Measurements from ENCODE around the gene SOWAHB. TPM values are rescaled to one million over a fixed set of nuclear protein-coding genes. Genes with fewer than 3 reads are reported as not detected.
A peak's percentile ranks its signal among the peaks of the same experiment; 100 is the strongest.

SOWAHB gene
- total RNA-seq, 6 donors from 2014 or later: 1.3 to 8.4 (median 3.4) TPM

DNA sequence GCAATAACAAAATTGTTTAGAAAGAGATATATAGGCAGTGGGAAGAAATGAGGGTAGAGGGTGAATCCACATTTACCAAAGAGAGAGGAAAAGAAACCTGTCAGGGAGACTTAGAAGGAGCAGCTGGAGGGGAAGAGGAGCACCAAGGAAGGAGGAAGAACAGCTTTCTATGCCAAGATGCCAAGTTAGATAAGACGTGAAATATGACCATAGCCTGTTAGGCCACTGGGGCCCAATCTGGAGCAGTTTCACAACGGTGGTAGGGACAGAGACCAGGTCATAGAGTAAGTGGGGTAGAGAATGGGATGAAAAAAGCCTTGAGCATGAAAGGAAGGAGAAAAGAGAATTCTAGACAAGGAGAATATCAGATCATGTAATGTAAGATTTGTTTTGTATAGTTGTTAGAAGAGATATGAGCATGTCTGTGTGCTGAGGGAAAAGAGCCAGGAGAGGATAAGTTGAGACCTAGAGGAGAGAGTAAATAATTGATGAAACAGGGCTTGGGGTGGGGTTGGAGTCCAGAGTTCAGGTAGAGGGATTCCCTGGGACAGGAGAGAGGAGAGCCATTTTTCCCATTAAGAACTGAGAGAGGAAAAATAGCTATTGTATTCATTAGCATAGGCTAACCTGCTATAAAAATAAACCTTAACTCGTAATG is 4.4 kb upstream of the SOWAHB start:
- peaks cover 9 to 14% (median 12%) of the 10 kb centered on the region in 4 donors for H3K4me1 ChIP-seq
- TF ChIP-seq POLR2AphosphoS5 (IDR thresholded peaks at IDR 0.05) (no peak), POLR2A (IDR thresholded peaks at IDR 0.05) (no peak), EP300 (IDR thresholded peaks at IDR 0.05) (no peak)
- TF ChIP-seq, protein P1, sequence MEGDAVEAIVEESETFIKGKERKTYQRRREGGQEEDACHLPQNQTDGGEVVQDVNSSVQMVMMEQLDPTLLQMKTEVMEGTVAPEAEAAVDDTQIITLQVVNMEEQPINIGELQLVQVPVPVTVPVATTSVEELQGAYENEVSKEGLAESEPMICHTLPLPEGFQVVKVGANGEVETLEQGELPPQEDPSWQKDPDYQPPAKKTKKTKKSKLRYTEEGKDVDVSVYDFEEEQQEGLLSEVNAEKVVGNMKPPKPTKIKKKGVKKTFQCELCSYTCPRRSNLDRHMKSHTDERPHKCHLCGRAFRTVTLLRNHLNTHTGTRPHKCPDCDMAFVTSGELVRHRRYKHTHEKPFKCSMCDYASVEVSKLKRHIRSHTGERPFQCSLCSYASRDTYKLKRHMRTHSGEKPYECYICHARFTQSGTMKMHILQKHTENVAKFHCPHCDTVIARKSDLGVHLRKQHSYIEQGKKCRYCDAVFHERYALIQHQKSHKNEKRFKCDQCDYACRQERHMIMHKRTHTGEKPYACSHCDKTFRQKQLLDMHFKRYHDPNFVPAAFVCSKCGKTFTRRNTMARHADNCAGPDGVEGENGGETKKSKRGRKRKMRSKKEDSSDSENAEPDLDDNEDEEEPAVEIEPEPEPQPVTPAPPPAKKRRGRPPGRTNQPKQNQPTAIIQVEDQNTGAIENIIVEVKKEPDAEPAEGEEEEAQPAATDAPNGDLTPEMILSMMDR (IDR thresholded peaks at IDR 0.05): no peak
- ATAC-seq (ENCODE audit: low FRiP score in 2 of 2) (no peak), DNase-seq (no peak)
- 61 to 62% methylated on average over 3 of the region's 3 CpGs for WGBS, 2 donors
- no peaks in the 10 kb centered on the region for H3K36me3 ChIP-seq
- H3K27ac ChIP-seq: no peak overlapping the region
- no peak overlapping the region for H3K4me3 ChIP-seq
- peaks cover 0 to 8% (median 4%) of the 10 kb centered on the region in 4 donors for H3K27me3 ChIP-seq
- no peaks in the 10 kb centered on the region for H3K9me3 ChIP-seq

DNA sequence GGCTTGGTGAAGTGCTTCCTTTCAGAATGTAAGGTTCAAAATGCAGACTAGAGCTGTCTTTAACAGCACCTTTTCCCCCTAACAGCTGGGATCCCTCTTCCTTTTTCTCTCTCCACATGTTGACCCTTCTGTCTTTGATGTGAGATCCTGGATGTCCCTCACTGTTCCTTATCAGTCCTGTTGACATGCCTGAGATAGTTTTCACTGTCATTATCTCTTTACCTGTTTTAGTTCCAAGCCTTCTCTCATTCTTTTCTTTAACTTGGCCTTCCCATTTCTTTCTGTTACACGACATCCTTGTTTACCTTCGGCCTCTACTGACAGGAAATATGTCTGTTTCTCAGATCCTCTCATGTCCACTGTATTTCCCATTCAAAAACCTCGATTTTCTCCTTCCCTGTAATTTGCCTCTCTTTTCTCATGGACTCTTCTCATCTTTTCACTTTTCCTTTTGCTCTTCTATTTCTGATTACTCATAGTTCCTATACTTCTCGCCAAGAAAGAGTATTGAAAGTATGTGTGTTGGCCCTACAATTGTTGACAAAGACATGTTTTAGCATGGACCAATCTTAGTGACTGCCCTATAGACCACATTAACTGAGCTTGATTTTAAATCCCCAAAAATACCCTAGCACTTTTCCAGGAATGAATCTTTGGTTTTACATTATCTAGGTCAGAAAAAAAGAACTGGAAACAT is 1.2 kb upstream of the SOWAHB start:
- Histone ChIP-seq H3K36me3 (no peaks in the 10 kb centered on the region), H3K9me3 (no peaks in the 10 kb centered on the region), H3K27ac (no peak overlapping the region), H3K4me1 (peaks cover 15 to 25% (median 23%) of the 10 kb centered on the region in 4 donors), H3K4me3 (no peak overlapping the region), H3K27me3 (peaks cover 0 to 22% (median 9%) of the 10 kb centered on the region in 4 donors)
- no peak for DNase-seq
- no peak for ATAC-seq (ENCODE audit: low FRiP score in 2 of 2)
- 65 to 78% methylated on average over 4 of the region's 4 CpGs for WGBS, 2 donors
- TF ChIP-seq POLR2AphosphoS5 (IDR thresholded peaks at IDR 0.05): no peak

DNA sequence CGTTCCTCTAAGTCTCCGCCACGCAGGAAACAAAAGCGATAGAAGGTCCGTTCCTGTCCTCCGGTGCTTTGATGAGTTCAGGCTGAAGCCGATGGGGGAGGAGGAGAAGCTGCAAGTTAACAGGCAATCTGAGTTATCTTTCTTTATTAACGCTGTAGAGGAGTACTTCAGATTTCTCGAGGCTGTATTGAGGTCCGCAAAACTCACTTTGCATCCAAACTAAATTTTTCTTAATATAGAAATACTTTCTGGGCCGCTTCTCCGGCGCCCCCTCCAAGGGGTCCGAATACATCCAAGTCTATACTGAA is 395 bp upstream of the SOWAHB start:
- ATAC-seq (ENCODE audit: low FRiP score in 2 of 2): no peak
- no peak for TF ChIP-seq EP300 (IDR thresholded peaks at IDR 0.05)
- TF ChIP-seq, protein P1 (IDR thresholded peaks at IDR 0.05): no peak
- TF ChIP-seq POLR2A (IDR thresholded peaks at IDR 0.05): no peak
- no peak for TF ChIP-seq POLR2AphosphoS5 (IDR thresholded peaks at IDR 0.05)
- no peak for DNase-seq
- H3K9me3 ChIP-seq: no peaks in the 10 kb centered on the region
- WGBS, 2 donors: 13% methylated on average over 14 of the region's 14 CpGs
- no peaks in the 10 kb centered on the region for H3K36me3 ChIP-seq
- peaks cover 0 to 22% (median 9%) of the 10 kb centered on the region in 4 donors for H3K27me3 ChIP-seq
- peak overlapping the region in 3 of 4 donors; percentile 55 to 67 (median 56) for H3K4me3 ChIP-seq
- peak overlapping the region; percentile 57 to 79 (median 74) for H3K27ac ChIP-seq
- peaks cover 15 to 25% (median 23%) of the 10 kb centered on the region in 4 donors for H3K4me1 ChIP-seq

DNA sequence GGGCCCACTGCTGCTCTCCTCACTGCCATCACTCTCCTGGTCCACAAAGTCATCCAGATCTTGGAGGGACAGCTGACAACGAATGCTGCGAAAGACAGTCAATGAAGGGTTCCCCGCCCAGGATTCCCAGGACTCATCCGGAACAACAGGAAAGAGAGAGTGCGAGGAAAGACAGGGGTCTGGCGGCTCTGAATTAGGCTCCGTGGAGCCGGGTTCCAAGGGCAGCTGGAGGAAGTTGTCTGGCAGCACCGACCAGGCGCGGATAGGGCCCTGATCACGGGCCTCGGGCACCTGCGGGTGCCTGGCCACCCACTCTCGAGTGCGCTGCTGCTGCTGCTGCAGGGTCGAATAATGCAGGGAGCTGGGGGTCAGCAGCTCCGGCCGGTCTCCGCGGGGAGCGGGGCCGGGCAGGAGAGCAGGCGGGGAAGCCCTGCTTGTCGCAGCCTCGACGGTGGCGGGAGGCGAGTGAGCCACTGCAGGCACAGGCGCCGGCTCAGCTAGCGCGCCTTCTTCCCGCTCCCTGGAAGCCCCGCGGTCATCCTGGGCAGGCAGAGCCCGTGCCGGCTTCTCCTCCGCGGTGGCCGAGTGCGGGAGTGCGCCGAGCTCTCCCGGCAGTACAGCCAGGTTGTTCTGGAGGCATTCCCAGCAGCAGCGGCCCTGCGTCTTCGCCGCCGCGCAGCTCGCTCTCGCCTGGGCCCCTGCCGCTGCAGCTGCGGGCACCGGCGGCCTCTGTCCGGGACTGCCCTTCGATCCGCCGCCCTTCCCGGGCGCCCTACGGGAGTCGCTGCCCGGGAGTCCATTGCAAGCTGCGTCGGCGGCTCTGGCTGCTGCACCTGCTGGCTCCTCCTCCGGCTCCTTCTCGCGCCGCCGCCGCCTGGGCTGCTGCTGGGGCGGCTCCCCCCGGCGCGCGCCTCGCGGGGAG is 1.1 kb downstream of the SOWAHB start:
- ATAC-seq (ENCODE audit: low FRiP score in 2 of 2): peak; percentile 12 to 68
- TF ChIP-seq, protein P1 (IDR thresholded peaks at IDR 0.05): peak in 2 of 6 experiments; percentile 16 to 33
- no peak for TF ChIP-seq POLR2AphosphoS5 (IDR thresholded peaks at IDR 0.05)
- WGBS, 2 donors: 26 to 33% methylated on average over 12 to 33 of the region's 82 CpGs
- DNase-seq: peak; percentile 47 to 88
- H3K4me3 ChIP-seq: peak overlapping the region; percentile 44 to 67 (median 56)
- peaks cover 15 to 25% (median 23%) of the 10 kb centered on the region in 4 donors for H3K4me1 ChIP-seq
- no peaks in the 10 kb centered on the region for H3K36me3 ChIP-seq
- peak overlapping the region; percentile 57 to 79 (median 74) for H3K27ac ChIP-seq
- no peaks in the 10 kb centered on the region for H3K9me3 ChIP-seq
- H3K27me3 ChIP-seq: peaks cover 0 to 22% (median 9%) of the 10 kb centered on the region in 4 donors

DNA sequence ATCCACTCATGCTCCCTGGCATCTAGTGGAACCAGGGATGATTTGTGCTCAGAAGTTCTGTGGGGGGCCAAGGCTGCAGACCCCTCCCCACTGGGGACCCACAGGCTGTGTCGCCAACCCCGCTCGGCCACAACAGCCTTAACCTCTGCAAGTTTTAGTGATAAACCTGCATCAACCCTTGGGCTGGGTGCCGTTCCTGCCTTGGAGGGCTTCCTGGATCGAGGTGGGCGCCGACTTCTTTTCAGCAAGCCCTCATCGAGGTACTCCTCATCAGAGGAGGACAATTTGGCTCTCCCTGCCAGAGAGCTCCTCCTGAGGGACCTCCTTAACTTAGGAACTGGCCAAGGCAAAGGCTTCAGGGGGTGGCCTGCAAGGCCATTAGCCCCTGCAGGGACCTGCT is 1.9 kb downstream of the SOWAHB start:
- no peak for ATAC-seq (ENCODE audit: low FRiP score in 2 of 2)
- 91 to 96% methylated on average over 8 of the region's 8 CpGs for WGBS, 2 donors
- no peaks in the 10 kb centered on the region for H3K36me3 ChIP-seq
- H3K9me3 ChIP-seq: no peaks in the 10 kb centered on the region
- peaks cover 15 to 25% (median 23%) of the 10 kb centered on the region in 4 donors for H3K4me1 ChIP-seq
- no peak for TF ChIP-seq POLR2AphosphoS5 (IDR thresholded peaks at IDR 0.05)
- TF ChIP-seq, protein P1 (IDR thresholded peaks at IDR 0.05): no peak
- H3K27me3 ChIP-seq: peaks cover 0 to 22% (median 9%) of the 10 kb centered on the region in 4 donors
- no peak overlapping the region for H3K27ac ChIP-seq
- H3K4me3 ChIP-seq: no peak overlapping the region
- DNase-seq: peak in 1 of 2 donors; percentile 17

Data from upper lobe of left lung (tissue), 6 donors.